ENCODE data around the gene ACAP3. TPM values are rescaled to one million over a fixed set of nuclear protein-coding genes. Genes with fewer than 3 reads are reported as not detected.

ACAP3 gene
- total and polyA plus RNA-seq, 7 donors: 7.2 to 57.1 (median 23.5) TPM

DNA sequence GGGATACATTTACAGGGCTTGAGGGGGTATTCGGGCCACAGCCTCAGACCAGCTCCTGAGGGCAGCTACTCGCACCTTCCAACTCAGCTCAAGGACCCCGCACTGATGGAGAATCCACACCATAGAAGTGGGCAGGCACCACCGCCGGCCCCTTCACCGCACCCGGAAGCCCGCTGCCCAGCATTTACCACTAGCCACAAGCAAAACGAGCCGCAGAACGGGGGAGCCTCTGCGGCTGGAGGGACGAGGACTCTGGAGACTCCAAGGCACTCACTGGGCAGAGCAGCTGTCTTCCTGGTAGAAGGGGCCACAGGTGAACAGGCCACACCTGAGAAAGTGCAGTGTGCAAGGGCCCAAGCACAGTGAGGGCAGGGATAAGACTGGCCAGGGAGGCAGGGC, 39.4 kb downstream of the ACAP3 start:
- WGBS, 2 donors: 96 to 97% methylated on average over 13 of the region's 13 CpGs
- H3K4me1 ChIP-seq: peaks cover 0 to 57% (median 44%) of the 10 kb centered on the region in 4 donors
- no peak overlapping the region for H3K4me3 ChIP-seq
- peaks cover 0 to 37% (median 10%) of the 10 kb centered on the region in 4 donors for H3K36me3 ChIP-seq
- no peaks in the 10 kb centered on the region for H3K27me3 ChIP-seq
- TF ChIP-seq POLR2AphosphoS5 (IDR thresholded peaks at IDR 0.05) (no peak), POLR2A (IDR thresholded peaks at IDR 0.05) (no peak), EP300 (IDR thresholded peaks at IDR 0.05) (no peak)
- TF ChIP-seq, protein P1, sequence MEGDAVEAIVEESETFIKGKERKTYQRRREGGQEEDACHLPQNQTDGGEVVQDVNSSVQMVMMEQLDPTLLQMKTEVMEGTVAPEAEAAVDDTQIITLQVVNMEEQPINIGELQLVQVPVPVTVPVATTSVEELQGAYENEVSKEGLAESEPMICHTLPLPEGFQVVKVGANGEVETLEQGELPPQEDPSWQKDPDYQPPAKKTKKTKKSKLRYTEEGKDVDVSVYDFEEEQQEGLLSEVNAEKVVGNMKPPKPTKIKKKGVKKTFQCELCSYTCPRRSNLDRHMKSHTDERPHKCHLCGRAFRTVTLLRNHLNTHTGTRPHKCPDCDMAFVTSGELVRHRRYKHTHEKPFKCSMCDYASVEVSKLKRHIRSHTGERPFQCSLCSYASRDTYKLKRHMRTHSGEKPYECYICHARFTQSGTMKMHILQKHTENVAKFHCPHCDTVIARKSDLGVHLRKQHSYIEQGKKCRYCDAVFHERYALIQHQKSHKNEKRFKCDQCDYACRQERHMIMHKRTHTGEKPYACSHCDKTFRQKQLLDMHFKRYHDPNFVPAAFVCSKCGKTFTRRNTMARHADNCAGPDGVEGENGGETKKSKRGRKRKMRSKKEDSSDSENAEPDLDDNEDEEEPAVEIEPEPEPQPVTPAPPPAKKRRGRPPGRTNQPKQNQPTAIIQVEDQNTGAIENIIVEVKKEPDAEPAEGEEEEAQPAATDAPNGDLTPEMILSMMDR (IDR thresholded peaks at IDR 0.05): no peak
- H3K9me3 ChIP-seq: no peaks in the 10 kb centered on the region
- no peak overlapping the region for H3K27ac ChIP-seq
- DNase-seq: no peak
- intact Hi-C loops (cut with DNase I): no loop called here

DNA sequence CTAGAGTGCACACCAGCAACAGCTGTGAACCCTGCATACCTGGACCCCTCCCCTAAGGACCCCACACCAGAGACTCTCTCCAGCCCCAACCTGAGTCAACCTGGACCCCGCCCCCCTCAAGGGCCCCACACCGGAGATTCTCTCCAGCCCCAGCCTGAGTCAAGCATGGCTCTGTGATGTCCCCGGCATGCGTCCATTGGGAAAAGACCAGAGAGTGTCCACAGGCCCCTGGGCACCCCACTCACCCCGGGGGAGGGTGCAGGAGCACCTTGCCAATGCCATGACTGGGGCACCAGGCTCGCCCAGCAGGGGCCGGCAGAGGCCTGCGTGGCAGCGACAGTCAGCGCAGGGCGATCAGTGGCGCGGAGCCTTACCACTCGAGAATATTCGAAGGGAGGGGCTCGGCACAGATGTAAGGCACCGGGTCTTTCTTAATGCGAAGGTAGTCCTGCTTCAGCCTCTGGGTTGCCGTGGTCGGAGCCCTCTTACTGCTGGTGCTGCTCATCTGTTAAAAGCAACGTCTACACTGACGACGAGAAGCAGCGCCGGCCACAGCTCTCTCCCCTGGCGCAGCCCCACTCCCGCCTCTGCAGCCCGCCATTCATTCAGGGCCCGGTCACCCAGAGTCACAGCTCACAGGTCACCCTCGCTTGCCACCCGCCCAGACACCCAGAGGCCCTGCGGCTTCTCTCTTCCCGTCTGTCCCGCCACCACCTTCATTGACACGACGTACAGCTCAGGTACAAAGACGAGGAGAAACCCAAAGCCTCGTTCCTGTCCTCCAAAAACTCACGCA, 40.0 kb downstream of the ACAP3 start:
- no peak overlapping the region for H3K27ac ChIP-seq
- intact Hi-C loops (cut with DNase I): no loop called here
- no peak for DNase-seq
- H3K4me1 ChIP-seq: peaks cover 0 to 53% (median 41%) of the 10 kb centered on the region in 4 donors
- peaks cover 3 to 43% (median 14%) of the 10 kb centered on the region in 4 donors for H3K36me3 ChIP-seq
- 96% methylated on average over 39 of the region's 39 CpGs for WGBS, 2 donors
- H3K4me3 ChIP-seq: no peak overlapping the region
- no peaks in the 10 kb centered on the region for H3K27me3 ChIP-seq
- TF ChIP-seq POLR2AphosphoS5 (IDR thresholded peaks at IDR 0.05) (no peak), EP300 (IDR thresholded peaks at IDR 0.05) (no peak), POLR2A (IDR thresholded peaks at IDR 0.05) (no peak)
- TF ChIP-seq, protein P1 (IDR thresholded peaks at IDR 0.05): no peak
- no peaks in the 10 kb centered on the region for H3K9me3 ChIP-seq

DNA sequence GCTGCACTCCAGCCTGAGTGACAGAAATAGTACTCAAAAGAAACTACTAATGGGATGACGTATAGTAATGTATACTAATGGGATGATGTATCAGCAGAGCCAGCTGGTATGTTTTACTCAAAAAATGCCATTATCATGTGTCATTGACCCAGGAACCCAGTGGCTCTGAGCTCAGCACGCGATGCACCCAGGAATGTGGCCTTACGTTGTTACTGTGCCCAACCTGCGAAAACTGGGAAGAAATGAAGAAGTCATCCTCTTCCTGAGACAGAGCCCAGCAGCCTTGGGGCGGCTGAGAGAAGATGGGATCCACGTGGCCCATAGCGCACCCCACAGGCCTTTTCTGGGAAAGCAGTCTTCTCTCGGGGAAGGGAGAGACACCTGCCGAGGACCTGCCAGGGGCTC, 42.9 kb downstream of the ACAP3 start:
- no peak for DNase-seq
- Histone ChIP-seq H3K27ac (peak overlapping the region in 3 of 4 donors; percentile 15 to 56 (median 53)), H3K27me3 (no peaks in the 10 kb centered on the region), H3K36me3 (peaks cover 10 to 71% (median 32%) of the 10 kb centered on the region in 4 donors), H3K9me3 (no peaks in the 10 kb centered on the region), H3K4me3 (no peak overlapping the region), H3K4me1 (peaks cover 0 to 24% (median 13%) of the 10 kb centered on the region in 4 donors)
- no peak for TF ChIP-seq EP300 (IDR thresholded peaks at IDR 0.05)
- TF ChIP-seq, protein P1 (IDR thresholded peaks at IDR 0.05): no peak
- no peak for TF ChIP-seq POLR2AphosphoS5 (IDR thresholded peaks at IDR 0.05)
- no peak for TF ChIP-seq POLR2A (IDR thresholded peaks at IDR 0.05)
- intact Hi-C loops (cut with DNase I): no loop called here
- WGBS, 2 donors: 82 to 83% methylated on average over 10 of the region's 10 CpGs

DNA sequence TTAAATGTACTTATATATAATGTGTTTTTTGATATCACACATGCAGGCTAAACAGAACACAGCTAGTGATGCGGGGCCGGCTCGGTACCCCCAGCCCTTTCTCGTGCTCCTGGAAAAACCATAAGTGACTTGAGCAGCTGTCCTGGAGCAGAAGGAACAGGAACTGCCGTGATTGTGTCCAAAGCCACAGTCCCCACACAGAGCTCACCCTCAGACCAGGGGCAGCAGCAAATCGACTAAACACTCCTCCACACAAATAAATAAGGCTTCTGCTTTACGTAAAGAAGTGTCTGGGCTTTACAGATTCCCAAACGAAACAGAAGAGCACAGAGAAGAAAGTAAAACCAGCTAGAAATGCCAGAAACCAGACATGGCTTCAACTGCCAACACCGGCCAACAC, 43.7 kb downstream of the ACAP3 start:
- DNase-seq: no peak
- intact Hi-C loops (cut with DNase I): no loop called here
- peaks cover 0 to 24% (median 9%) of the 10 kb centered on the region in 4 donors for H3K4me1 ChIP-seq
- peak overlapping the region in 1 of 4 donors; percentile 56 for H3K27ac ChIP-seq
- no peaks in the 10 kb centered on the region for H3K9me3 ChIP-seq
- H3K36me3 ChIP-seq: peaks cover 18 to 77% (median 37%) of the 10 kb centered on the region in 4 donors
- no peaks in the 10 kb centered on the region for H3K27me3 ChIP-seq
- WGBS, 2 donors: 91% methylated on average over 9 of the region's 9 CpGs
- no peak for TF ChIP-seq POLR2A (IDR thresholded peaks at IDR 0.05)
- no peak for TF ChIP-seq EP300 (IDR thresholded peaks at IDR 0.05)
- TF ChIP-seq, protein P1 (IDR thresholded peaks at IDR 0.05): no peak
- no peak for TF ChIP-seq POLR2AphosphoS5 (IDR thresholded peaks at IDR 0.05)
- no peak overlapping the region for H3K4me3 ChIP-seq

All from sigmoid colon (tissue), 7 donors.